Activated T-helper 2 cell treated with anti-CD3 and anti-CD28 coated beads, Interferon-gamma antibody, Interleukin-2, Interleukin-4, amounts not matched to agents 10 μg/mL and 5 μg/mL and 100 μg/mL, durations not matched to agents 14 hours and 24 hours and 36 hours (primary cell): ENCODE data around the gene C1QA. TPM values are rescaled to one million over a fixed set of nuclear protein-coding genes. Genes with fewer than 3 reads are reported as not detected.

ENCODE experiments used
- DNase-seq: peaks from one replicate; pipeline ENCODE4 v3.0.0; 2021; ENCODE audit warnings: low spot score
- H3K27ac Mint-ChIP-seq: one replicate; pipeline ENCODE4 v1.8.0; 2021; ENCODE audit warnings: mixed read lengths
- H3K27me3 Mint-ChIP-seq: one replicate; pipeline ENCODE4 v1.8.0; 2021; ENCODE audit warnings: low read depth, mixed read lengths
- H3K36me3 Mint-ChIP-seq: one replicate; pipeline ENCODE4 v1.8.0; 2021; ENCODE audit warnings: low read depth, mixed read lengths
- H3K4me1 Mint-ChIP-seq: one replicate; pipeline ENCODE4 v1.8.0; 2021; ENCODE audit warnings: low read depth, mixed read lengths
- H3K4me3 Mint-ChIP-seq: one replicate; pipeline ENCODE4 v1.8.0; 2021; ENCODE audit warnings: low read depth, mild to moderate bottlenecking, moderate library complexity, mixed read lengths
- H3K9me3 Mint-ChIP-seq: one replicate; pipeline ENCODE4 v1.8.0; 2021; ENCODE audit warnings: mixed read lengths
- intact Hi-C: fragments of 100-400 bp; cut with micrococcal nuclease; formaldehyde crosslinking; loops from one replicate; pipeline ENCODE4 v1.15.1; 2023
- total RNA-seq: library from RNA; stranded (reverse); gene quantifications from 2 replicates; pipeline ENCODE4 v1.2.3, GENCODE V29; 2022

The C1QA gene
- total RNA-seq, 1 donor from 2014 or later: not detected

DNA sequence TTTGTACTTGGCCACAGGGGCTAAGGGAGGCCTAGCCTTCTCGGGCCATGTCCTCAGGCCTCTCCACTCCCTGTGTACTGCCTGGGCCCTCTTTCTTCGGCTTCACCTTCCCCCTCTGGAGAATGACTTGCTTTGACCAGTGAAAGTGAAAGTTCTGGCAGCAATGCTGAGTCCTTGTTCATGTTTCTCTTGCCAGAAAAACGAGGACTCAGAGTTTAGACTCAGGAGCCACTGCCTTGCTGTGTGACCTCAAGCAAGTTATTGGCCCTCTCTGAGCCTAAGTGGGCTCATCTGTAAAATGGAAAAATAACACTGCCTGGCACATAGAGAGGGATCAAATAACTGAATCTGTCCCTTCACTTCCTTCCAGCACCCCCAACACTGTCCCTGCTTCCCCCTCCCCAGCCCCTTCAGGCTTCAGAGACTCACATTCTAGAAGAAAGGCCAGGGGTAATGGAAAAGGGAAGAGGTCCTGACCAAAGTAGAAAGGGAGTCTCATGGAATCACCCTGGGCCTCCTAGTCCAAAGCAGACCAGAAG lies 1.5 kb downstream of the C1QA start:
- Mint-ChIP-seq H3K9me3 (no peaks in the 10 kb centered on the region), H3K27me3 (no peaks in the 10 kb centered on the region), H3K4me3 (no peak overlapping the region)

DNA sequence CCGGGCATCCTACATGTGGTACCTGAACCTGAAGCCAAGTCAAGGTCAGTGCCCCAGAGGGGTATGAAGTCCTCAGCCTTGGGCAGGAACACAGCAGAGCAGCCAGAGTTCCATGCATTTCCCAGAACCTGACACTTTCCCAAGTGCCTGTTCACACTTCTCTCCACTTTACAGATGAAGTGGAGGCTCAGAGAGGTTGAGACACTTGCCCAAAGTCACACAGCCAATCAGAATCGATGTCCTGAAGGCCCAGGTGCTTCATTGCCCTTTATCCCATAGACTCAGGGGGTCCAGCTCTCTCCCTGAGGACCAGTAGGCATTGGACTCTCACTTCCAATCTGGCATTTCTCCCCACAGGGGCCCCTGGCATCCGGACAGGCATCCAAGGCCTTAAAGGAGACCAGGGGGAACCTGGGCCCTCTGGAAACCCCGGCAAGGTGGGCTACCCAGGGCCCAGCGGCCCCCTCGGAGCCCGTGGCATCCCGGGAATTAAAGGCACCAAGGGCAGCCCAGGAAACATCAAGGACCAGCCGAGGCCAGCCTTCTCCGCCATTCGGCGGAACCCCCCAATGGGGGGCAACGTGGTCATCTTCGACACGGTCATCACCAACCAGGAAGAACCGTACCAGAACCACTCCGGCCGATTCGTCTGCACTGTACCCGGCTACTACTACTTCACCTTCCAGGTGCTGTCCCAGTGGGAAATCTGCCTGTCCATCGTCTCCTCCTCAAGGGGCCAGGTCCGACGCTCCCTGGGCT lies 2.2 kb downstream of the C1QA start:
- no peaks in the 10 kb centered on the region for H3K9me3 Mint-ChIP-seq
- no peak overlapping the region for H3K4me3 Mint-ChIP-seq
- H3K36me3 Mint-ChIP-seq: no peaks in the 10 kb centered on the region
- H3K4me1 Mint-ChIP-seq: no peaks in the 10 kb centered on the region
- intact Hi-C loops: no loop called here
- no peak for DNase-seq
- H3K27ac Mint-ChIP-seq: no peak overlapping the region
- no peaks in the 10 kb centered on the region for H3K27me3 Mint-ChIP-seq

More for the DNA sequence above, 1.5 kb downstream of the C1QA start:
- H3K36me3 Mint-ChIP-seq: no peaks in the 10 kb centered on the region
- no peak for DNase-seq
- no peak overlapping the region for H3K27ac Mint-ChIP-seq
- no peaks in the 10 kb centered on the region for H3K4me1 Mint-ChIP-seq
- intact Hi-C loops: no loop called here

DNA sequence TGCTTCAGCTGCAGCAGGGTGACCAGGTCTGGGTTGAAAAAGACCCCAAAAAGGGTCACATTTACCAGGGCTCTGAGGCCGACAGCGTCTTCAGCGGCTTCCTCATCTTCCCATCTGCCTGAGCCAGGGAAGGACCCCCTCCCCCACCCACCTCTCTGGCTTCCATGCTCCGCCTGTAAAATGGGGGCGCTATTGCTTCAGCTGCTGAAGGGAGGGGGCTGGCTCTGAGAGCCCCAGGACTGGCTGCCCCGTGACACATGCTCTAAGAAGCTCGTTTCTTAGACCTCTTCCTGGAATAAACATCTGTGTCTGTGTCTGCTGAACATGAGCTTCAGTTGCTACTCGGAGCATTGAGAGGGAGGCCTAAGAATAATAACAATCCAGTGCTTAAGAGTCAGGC lies 2.9 kb downstream of the C1QA start:
- H3K27me3 Mint-ChIP-seq: no peaks in the 10 kb centered on the region
- intact Hi-C loops: no loop called here
- no peak for DNase-seq
- H3K4me1 Mint-ChIP-seq: no peaks in the 10 kb centered on the region
- H3K4me3 Mint-ChIP-seq: no peak overlapping the region
- H3K9me3 Mint-ChIP-seq: no peaks in the 10 kb centered on the region
- no peaks in the 10 kb centered on the region for H3K36me3 Mint-ChIP-seq
- no peak overlapping the region for H3K27ac Mint-ChIP-seq

DNA sequence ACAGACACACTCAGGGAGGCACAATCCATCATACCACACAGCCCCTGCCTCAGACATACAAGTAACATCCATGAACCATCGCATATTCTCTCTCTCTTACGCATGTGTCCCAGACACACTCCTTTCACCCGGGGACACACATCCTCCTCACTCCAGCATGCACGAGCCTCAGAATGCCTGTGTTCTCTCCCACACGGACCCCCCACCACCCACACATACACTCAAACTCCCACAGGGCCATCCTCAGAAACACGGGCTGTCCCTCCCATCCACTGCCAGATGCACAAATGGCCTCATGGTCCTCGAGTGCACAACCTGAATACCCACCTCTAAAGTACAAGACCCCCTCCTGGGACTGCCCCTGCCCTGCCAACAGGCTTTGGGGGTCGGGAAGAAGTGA lies 4.8 kb downstream of the C1QA start:
- H3K4me1 Mint-ChIP-seq: no peaks in the 10 kb centered on the region
- no peak overlapping the region for H3K27ac Mint-ChIP-seq
- no peaks in the 10 kb centered on the region for H3K27me3 Mint-ChIP-seq
- no peaks in the 10 kb centered on the region for H3K9me3 Mint-ChIP-seq
- intact Hi-C loops: loop anchor here (5.0 kb wide), 1 partner anchor 509 kb away; no protein-coding TSS in a partner anchor
- H3K4me3 Mint-ChIP-seq: no peak overlapping the region
- DNase-seq: no peak
- no peaks in the 10 kb centered on the region for H3K36me3 Mint-ChIP-seq

DNA sequence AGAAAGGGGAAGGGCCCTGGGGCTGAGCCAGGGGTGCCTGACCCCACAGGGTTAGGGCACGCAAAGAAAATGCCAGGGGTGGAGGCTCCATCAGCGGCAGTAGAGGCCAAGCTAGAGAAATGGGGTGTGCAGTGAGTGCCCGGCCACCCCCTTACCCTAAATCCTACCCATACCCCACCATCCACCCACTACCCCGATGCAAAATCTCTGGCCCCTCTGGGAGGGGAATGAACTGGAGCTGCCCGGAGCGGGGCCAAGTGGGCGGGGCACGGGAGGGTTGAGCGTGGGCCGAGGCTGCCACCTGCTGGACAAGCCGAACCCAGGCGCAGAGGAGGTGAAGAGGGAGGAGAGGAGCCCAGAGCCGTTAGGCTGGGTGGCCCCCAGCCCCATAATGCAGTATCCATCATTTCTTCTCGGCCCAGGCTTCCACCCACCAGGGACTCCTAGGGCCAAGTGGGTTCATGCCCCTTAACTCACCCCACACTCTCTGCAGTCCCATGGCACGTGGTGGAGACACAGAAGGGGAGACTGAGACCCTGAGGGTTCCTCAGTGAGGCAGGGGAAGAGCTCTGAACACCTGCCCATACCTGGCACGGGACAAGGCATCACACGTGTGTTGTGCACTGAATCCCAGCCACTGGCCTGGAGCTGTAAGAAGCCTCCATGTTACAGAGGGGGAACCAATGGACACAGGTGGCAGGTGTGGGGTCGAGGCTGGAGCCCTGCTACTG lies 5.6 kb downstream of the C1QA start:
- H3K27me3 Mint-ChIP-seq: no peaks in the 10 kb centered on the region
- no peaks in the 10 kb centered on the region for H3K36me3 Mint-ChIP-seq
- peak; percentile 44 for DNase-seq
- no peak overlapping the region for H3K4me3 Mint-ChIP-seq
- no peaks in the 10 kb centered on the region for H3K9me3 Mint-ChIP-seq
- no peaks in the 10 kb centered on the region for H3K4me1 Mint-ChIP-seq
- intact Hi-C loops: loop anchor here (1.0 to 5.0 kb wide), 2 partner anchors 222 to 510 kb away; no protein-coding TSS in a partner anchor
- H3K27ac Mint-ChIP-seq: no peak overlapping the region

DNA sequence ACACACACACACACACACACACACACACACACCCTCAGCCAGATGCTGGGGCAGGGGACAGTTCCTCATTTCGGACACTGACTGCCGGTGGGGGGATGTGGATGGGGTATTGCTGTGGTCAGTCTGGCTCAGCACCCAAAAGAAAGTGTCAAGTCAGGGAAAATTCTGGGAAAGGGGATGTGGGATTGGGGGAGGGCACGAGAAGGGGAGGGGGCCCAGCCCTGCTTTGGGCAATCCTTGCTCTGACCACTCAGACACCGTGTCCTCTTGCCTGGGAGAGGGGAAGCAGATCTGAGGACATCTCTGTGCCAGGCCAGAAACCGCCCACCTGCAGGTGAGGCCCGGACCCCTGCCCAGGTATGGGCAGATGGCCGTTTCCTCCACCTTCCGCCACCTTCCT lies 7.0 kb downstream of the C1QA start, which contains the start of gene C1QC:
C1QC (plus strand) TSS at position 253 of the 400 bp plus-strand sequence. CDS start 391 bp downstream, outside the sequence.
- no peak within 1 kb of the TSS for H3K27ac Mint-ChIP-seq
- H3K36me3 Mint-ChIP-seq: no peaks in the 10 kb centered on the region
- no peak for DNase-seq
- H3K9me3 Mint-ChIP-seq: no peaks in the 10 kb centered on the region
- H3K4me3 Mint-ChIP-seq: no peak within 1 kb of the TSS
- H3K4me1 Mint-ChIP-seq: no peaks in the 10 kb centered on the region
- no peaks in the 10 kb centered on the region for H3K27me3 Mint-ChIP-seq
- intact Hi-C loops: loop anchor here (5.0 kb wide), 1 partner anchor 511 kb away; no protein-coding TSS in a partner anchor

DNA sequence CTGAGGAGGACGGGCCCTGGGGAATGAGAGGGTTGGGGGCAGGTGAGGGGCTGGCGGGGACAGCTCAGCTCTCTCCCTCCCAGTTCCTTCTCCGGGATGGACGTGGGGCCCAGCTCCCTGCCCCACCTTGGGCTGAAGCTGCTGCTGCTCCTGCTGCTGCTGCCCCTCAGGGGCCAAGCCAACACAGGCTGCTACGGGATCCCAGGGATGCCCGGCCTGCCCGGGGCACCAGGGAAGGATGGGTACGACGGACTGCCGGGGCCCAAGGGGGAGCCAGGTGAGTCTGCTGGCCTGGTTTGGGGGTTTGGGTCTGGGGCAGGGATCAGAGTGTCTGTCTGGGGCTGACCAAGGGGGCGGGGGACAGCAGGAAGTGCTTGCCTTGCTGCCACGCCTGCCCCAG lies 7.5 kb downstream of the C1QA start:
- Mint-ChIP-seq H3K27ac (no peak overlapping the region), H3K9me3 (no peaks in the 10 kb centered on the region), H3K4me1 (no peaks in the 10 kb centered on the region), H3K27me3 (no peaks in the 10 kb centered on the region), H3K36me3 (no peaks in the 10 kb centered on the region), H3K4me3 (no peak overlapping the region)
- intact Hi-C loops: loop anchor here (5.0 kb wide), 1 partner anchor 512 kb away; no protein-coding TSS in a partner anchor
- DNase-seq: no peak

DNA sequence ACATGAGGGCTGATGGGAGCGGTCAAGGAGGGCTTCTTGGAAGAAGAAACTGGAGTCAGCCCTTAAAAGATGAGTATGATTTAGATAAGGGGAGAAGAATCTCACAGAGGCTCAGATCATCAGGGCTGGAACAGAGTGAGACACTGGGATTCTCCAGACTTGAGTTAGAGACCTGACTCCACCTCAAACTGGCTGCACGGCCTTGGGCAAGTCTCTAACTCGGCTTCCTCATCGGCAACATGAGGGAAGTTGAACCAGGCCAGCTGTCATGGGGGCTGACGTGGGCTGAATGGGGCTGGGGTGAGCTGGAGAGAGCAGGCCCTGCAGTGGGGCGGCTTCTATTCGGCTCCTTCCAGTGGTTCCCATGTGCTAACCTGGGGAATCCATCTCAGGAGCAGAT lies 9.5 kb downstream of the C1QA start:
- DNase-seq: no peak
- Mint-ChIP-seq H3K4me1 (no peaks in the 10 kb centered on the region), H3K9me3 (no peaks in the 10 kb centered on the region), H3K27me3 (no peaks in the 10 kb centered on the region), H3K27ac (no peak overlapping the region), H3K4me3 (no peak overlapping the region), H3K36me3 (no peaks in the 10 kb centered on the region)
- intact Hi-C loops: no loop called here

DNA sequence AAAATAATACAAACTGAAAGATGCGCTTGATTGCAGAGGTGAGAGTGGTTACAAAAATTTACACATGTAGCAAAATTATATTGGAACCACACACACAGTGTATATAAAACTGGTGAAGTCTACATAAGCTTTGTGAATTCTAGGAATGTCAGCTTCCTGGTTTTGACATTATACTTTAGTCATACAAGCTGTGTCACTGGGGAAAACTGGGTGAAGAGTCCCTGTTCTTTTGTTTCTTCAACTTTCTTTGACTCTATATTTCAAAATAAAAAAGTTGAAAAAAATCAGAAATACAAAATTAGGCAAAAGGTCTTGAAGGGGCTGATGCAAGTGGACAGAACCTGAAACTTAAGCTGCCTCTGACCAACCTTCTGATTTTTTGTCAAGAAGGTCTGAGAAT lies 10.0 kb downstream of the C1QA start:
- no peak overlapping the region for H3K27ac Mint-ChIP-seq
- intact Hi-C loops: no loop called here
- H3K9me3 Mint-ChIP-seq: no peaks in the 10 kb centered on the region
- H3K4me3 Mint-ChIP-seq: no peak overlapping the region
- no peaks in the 10 kb centered on the region for H3K27me3 Mint-ChIP-seq
- H3K4me1 Mint-ChIP-seq: no peaks in the 10 kb centered on the region
- DNase-seq: no peak
- no peaks in the 10 kb centered on the region for H3K36me3 Mint-ChIP-seq

DNA sequence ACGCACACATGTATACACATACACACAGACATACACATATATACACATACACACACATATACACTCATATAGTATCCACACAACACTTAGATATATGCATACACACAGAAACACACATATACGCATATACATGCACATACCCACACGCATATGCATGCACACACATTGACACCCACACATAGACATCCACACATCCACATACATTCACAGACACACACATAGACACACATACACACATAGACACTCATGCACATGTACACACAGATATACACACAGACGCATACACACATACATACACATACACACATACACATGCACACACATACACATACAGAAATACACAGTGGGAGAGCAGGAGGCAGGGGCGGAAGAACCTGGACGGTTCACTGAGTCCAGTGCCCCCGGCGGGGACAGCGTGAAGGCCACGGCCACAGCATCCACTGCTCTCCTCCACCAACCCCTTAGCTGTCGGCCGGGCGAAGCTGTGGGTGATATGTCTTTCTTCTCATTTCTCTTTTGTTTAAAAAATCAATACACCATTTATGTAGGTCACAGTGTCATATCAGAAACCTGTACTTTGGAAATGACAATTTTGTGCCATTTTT lies 13.8 kb downstream of the C1QA start:
- Mint-ChIP-seq H3K27me3 (peaks cover 4% of the 10 kb centered on the region), H3K4me1 (no peaks in the 10 kb centered on the region), H3K27ac (no peak overlapping the region), H3K4me3 (no peak overlapping the region), H3K9me3 (no peaks in the 10 kb centered on the region), H3K36me3 (no peaks in the 10 kb centered on the region)
- no peak for DNase-seq
- intact Hi-C loops: no loop called here

DNA sequence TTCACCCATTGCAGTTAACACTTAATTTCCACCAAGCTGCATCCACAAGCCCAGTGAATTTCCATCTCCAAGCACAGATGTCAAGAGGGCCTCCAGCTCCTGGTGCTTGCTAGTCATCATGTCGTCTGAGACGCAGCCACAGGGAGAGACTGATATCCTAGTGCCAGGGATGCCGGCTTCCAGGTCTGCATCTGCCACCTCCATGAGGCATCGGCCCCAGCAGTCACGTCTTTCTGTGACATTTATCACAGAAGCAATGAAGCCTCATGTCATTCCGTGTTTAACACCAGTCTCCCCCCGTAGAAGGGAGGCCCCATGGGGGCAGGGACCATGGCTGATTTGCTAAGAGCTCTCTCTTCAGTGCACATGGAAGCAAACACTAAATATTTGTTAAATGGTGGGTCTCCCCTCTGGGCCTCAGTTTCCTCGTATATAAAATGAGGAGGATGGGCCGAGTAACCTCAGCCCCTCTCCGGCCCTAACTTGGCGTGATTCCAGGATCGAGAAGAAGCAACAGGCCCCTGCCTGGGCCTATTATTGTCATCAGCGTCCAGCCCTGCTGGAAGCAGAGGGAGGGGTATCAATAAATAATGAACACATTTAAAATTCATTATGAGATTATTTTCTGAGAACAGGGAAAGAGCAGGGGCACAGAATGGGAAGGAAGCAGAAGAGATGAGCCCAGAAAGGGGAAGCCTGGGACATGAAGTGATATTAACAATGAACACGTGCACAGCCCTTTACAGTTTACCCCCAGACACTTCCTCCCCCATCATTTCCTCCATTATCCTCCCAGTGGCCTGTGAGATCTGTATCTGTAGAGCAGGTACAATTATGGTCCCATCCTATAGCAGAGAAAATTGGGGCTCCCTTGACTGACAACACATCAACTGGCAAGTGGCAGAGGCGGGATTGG lies 15.8 kb downstream of the C1QA start:
- intact Hi-C loops: no loop called here
- H3K27ac Mint-ChIP-seq: no peak overlapping the region
- no peak overlapping the region for H3K4me3 Mint-ChIP-seq
- H3K9me3 Mint-ChIP-seq: no peaks in the 10 kb centered on the region
- H3K36me3 Mint-ChIP-seq: no peaks in the 10 kb centered on the region
- DNase-seq: no peak
- H3K4me1 Mint-ChIP-seq: no peaks in the 10 kb centered on the region
- peaks cover 4% of the 10 kb centered on the region for H3K27me3 Mint-ChIP-seq

DNA sequence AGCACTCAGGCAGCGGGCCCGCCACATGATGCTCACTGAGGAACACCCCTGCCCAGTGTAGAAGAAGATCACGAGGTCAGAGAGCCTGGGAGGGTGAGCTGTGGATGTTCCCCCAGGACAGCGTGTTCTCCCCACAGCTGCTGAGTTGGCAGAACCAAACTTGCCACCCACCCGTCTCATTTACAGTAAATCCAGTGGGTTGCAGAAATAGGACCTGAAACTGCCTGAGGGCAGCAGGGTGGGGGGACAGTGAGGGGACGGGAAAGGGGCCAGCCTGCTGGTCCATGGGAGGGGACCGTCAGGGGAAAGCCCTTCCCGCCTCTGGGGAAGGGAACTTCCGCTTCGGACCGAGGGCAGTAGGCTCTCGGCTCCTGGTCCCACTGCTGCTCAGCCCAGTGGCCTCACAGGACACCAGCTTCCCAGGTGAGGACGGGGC lies 16.5 kb downstream of the C1QA start, which contains the start of gene C1QB:
C1QB (plus strand) TSS at position 356 of the 436 bp plus-strand sequence. CDS start 6,227 bp downstream, outside the sequence.
- H3K27ac Mint-ChIP-seq: no peak within 1 kb of the TSS
- DNase-seq: no peak
- no peaks in the 10 kb centered on the region for H3K36me3 Mint-ChIP-seq
- H3K4me1 Mint-ChIP-seq: no peaks in the 10 kb centered on the region
- H3K9me3 Mint-ChIP-seq: no peaks in the 10 kb centered on the region
- peaks cover 6% of the 10 kb centered on the region for H3K27me3 Mint-ChIP-seq
- H3K4me3 Mint-ChIP-seq: no peak within 1 kb of the TSS
- intact Hi-C loops: no loop called here
